ENCODE measurements around the gene HHAT. TPM values are rescaled to one million over a fixed set of nuclear protein-coding genes. Genes with fewer than 3 reads are reported as not detected.

Gene HHAT
- total and polyA plus RNA-seq, 9 of the 15 experiments (the other 6 are each of a cell fraction or from before 2014, with no cell fraction given) = 0.07 to 0.16 (median 0.13) TPM; not detected in 1

- H3K79me2 ChIP-seq (ENCODE audit: control insufficient read depth, insufficient read depth, low read length) = no peaks in the 10 kb centered on the region
- BruUV-seq (replicated peaks) = no TSS peak
- H4K20me1 ChIP-seq (replicated peaks; ENCODE audit: control insufficient read depth, insufficient read depth, low read length) = 0 out of 2 replicates have a peak, but pooled peaks cover 7% of the 10 kb centered on the region
- H3K27ac ChIP-seq (ENCODE audit: extremely low read depth, low read depth, low read length) = no peak overlapping the region
- DNase-seq (ENCODE audit: extremely low read depth in 1 of 4, low spot score in 3 of 4) = no peak
- intact Hi-C loops (cut with micrococcal nuclease) (no loop called here), in situ Hi-C loops (cut with MboI) (no loop called here)
- ATAC-seq = no peak
- no peak for TF ChIP-seq NONO (IDR thresholded peaks at IDR 0.05; ENCODE audit: low read depth in 2 of 2, low read length in 1 of 2)
- TF ChIP-seq HMG20A (CRISPR knock-in tag; conservative IDR thresholded peaks at IDR 0.05) = no peak
- no peak for TF ChIP-seq SIN3B (IDR thresholded peaks at IDR 0.05; ENCODE audit: low read depth)
- TF ChIP-seq THAP7 (CRISPR knock-in tag; IDR thresholded peaks at IDR 0.05) = no peak
- no peak for TF ChIP-seq FOXA1 (IDR thresholded peaks at IDR 0.05; ENCODE audit: borderline replicate concordance)
- no peak for TF ChIP-seq SMARCB1 (IDR thresholded peaks at IDR 0.05; ENCODE audit: insufficient read length, low read depth)
- TF ChIP-seq PHB (CRISPR knock-in tag; IDR thresholded peaks at IDR 0.05) = no peak
- TF ChIP-seq ZSCAN29 (IDR thresholded peaks at IDR 0.05) = no peak
- TF ChIP-seq PRPF4 (IDR thresholded peaks at IDR 0.05; ENCODE audit: insufficient read depth, low read depth, low read length, poor library complexity, severe bottlenecking) = no peak
- TF ChIP-seq ETV6 (IDR thresholded peaks at IDR 0.05; ENCODE audit: borderline replicate concordance in 1 of 2, low read depth in 2 of 2, low read length in 1 of 2) = no peak
- TF ChIP-seq ETV6 (CRISPR knock-in tag; IDR thresholded peaks at IDR 0.05; ENCODE audit: borderline replicate concordance) = no peak
- no peak for TF ChIP-seq RFX7 (CRISPR knock-in tag; IDR thresholded peaks at IDR 0.05)
- no peak for TF ChIP-seq LCOR (CRISPR knock-in tag; IDR thresholded peaks at IDR 0.05)
- TF ChIP-seq POLR3G (IDR thresholded peaks at IDR 0.05; ENCODE audit: extremely low read depth, insufficient read length, insufficient replicate concordance) = no peak
- TF ChIP-seq MYBL2 (IDR thresholded peaks at IDR 0.05; ENCODE audit: low read depth) = no peak
- no peak for TF ChIP-seq MYBL2 (CRISPR knock-in tag; IDR thresholded peaks at IDR 0.05; ENCODE audit: borderline replicate concordance)
- no peak for TF ChIP-seq AFF4 (CRISPR knock-in tag; IDR thresholded peaks at IDR 0.05)
- no peak for TF ChIP-seq FOXA3 (CRISPR knock-in tag; conservative IDR thresholded peaks at IDR 0.05 in 1 of 2, IDR thresholded peaks at IDR 0.05 in 1 of 2)
- TF ChIP-seq ZNF740 (CRISPR knock-in tag; IDR thresholded peaks at IDR 0.05) = no peak
- TF ChIP-seq ZNF740 (tag; IDR thresholded peaks at IDR 0.05) = no peak
- H3K9ac ChIP-seq (ENCODE audit: insufficient read depth in 1 of 2, low read depth in 2 of 2, low read length in 2 of 2) = no peak overlapping the region
- no peak overlapping the region for H3K4me2 ChIP-seq (ENCODE audit: insufficient read depth, low read length)
- WGBS (ENCODE audit: insufficient coverage, low coverage, missing lambda C conversion rate) = 2% methylated on average over 5 of the region's 5 CpGs
- H3K4me1 ChIP-seq (replicated peaks in 1 of 2; ENCODE audit: control insufficient read depth in 2 of 2, insufficient read depth in 2 of 2, low read length in 2 of 2) = no peaks in the 10 kb centered on the region
- H3K9me1 ChIP-seq (ENCODE audit: control insufficient read depth, insufficient read depth, low read length) = no peaks in the 10 kb centered on the region
- FAIRE-seq = no peak
- ChIA-PET POLR2A (interaction anchor here (1.1 kb wide), 1 partner anchor 16 kb away, joined by 4 read pairs; no protein-coding TSS in a partner anchor), CTCF (ENCODE audit: low intra/inter-chr PET ratio) (no interaction called here)
- H3K9me3 ChIP-seq (replicated peaks; ENCODE audit: control insufficient read depth, insufficient read depth, low read depth, low read length) = no peaks in the 10 kb centered on the region
- no peaks in the 10 kb centered on the region for H3K36me3 ChIP-seq (ENCODE audit: control insufficient read depth, insufficient read depth, low read length)
- no peak overlapping the region for H3K4me3 ChIP-seq
- no peaks in the 10 kb centered on the region for H3K27me3 ChIP-seq (ENCODE audit: control insufficient read depth in 2 of 2, insufficient read depth in 2 of 2, low read length in 2 of 2)
- H2AFZ ChIP-seq (ENCODE audit: low read depth, low read length) = no peak overlapping the region
These were observed 370.0 kb downstream of the HHAT start for GRCh38 chr1:210698661-210699060.
